Measurements from ENCODE around the gene ADCY1. TPM values are rescaled to one million over a fixed set of nuclear protein-coding genes. Genes with fewer than 3 reads are reported as not detected.

Gene ADCY1
- total and polyA plus RNA-seq, 2 donors (not counting 3 experiments of a cell fraction or from before 2014, with no cell fraction given) = 0.52 to 1.6 TPM

DNA sequence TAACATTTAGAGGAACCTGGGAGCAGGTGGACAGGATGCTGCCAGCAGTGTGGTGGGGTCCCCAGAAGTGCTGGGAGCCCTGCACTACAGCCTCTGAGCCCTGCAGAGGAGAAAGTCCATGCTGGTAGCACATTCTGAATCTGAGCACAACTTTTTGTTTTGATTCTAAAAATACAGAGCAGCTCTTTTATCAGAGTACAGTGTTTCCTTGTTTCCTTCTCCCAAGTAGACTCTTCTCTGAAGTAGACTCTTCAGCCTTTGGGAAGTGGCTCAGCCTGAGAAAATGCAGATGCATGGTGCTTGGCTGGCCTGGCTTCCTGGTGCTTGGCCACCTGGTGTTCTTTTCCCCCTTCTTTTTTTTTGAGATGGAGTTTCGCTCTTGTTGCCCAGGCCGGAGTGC lies 9.1 kb downstream of the ADCY1 start:
- Histone ChIP-seq H4K20me1 (replicated peaks; ENCODE audit: control insufficient read depth, extremely low read depth, insufficient read depth, low read length) (no peaks in the 10 kb centered on the region), H3K9me3 (replicated peaks; ENCODE audit: control insufficient read depth, insufficient read depth, low read length) (no peaks in the 10 kb centered on the region), H3K36me3 (ENCODE audit: control insufficient read depth in 2 of 2, extremely low read depth in 1 of 2, insufficient read depth in 2 of 2, low read length in 2 of 2) (no peaks in the 10 kb centered on the region), H3K9me1 (replicated peaks; ENCODE audit: control insufficient read depth, extremely low read depth, insufficient read depth, low read length) (no peaks in the 10 kb centered on the region), H3K27ac (ENCODE audit: insufficient read depth, low read depth, low read length) (no peak overlapping the region), H3K27me3 (ENCODE audit: control insufficient read depth in 2 of 2, insufficient read depth in 2 of 2, low read length in 2 of 2) (peaks cover 0 to 2% of the 10 kb centered on the region in 2 experiments), H3K79me2 (ENCODE audit: control insufficient read depth, insufficient read depth, low read length) (no peaks in the 10 kb centered on the region), H2AFZ (ENCODE audit: low read depth, low read length) (no peak overlapping the region), H3K4me2 (ENCODE audit: insufficient read depth, low read length) (no peak overlapping the region), H3K9ac (replicated peaks; ENCODE audit: extremely low read depth, insufficient read depth, low read length) (no peak overlapping the region), H3K4me1 (ENCODE audit: control insufficient read depth, extremely low read depth, insufficient read depth, low read length) (no peaks in the 10 kb centered on the region), H3K4me3 (replicated peaks in 1 of 3; ENCODE audit: insufficient read depth in 1 of 3, low read depth in 1 of 3, low read length in 3 of 3) (no peak overlapping the region)
- BruUV-seq (replicated peaks) = no TSS peak
- ChIA-PET CTCF (no interaction called here), POLR2A (no interaction called here)
- DNase-seq (ENCODE audit: low read depth, low spot score) (no peak), FAIRE-seq (no peak)
- TF ChIP-seq JUN (IDR thresholded peaks at IDR 0.05; ENCODE audit: borderline replicate concordance, insufficient read depth, insufficient read length, low read depth) (no peak), FOS (IDR thresholded peaks at IDR 0.05; ENCODE audit: borderline replicate concordance, insufficient read depth, low read length) (no peak), EZH2 (IDR thresholded peaks at IDR 0.05; ENCODE audit: borderline replicate concordance, low read depth, low read length, severe bottlenecking) (no peak), POLR2AphosphoS5 (IDR thresholded peaks at IDR 0.05; ENCODE audit: insufficient read depth, low read depth, low read length) (no peak), MYC (IDR thresholded peaks at IDR 0.05; ENCODE audit: low read depth, low read length) (no peak), GATA2 (IDR thresholded peaks at IDR 0.05; ENCODE audit: insufficient read depth, insufficient read length, low read depth, low read length) (no peak), POLR2A (IDR thresholded peaks at IDR 0.05; ENCODE audit: low read depth, low read length) (no peak)
- TF ChIP-seq, protein P1, sequence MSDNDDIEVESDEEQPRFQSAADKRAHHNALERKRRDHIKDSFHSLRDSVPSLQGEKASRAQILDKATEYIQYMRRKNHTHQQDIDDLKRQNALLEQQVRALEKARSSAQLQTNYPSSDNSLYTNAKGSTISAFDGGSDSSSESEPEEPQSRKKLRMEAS (IDR thresholded peaks at IDR 0.05; ENCODE audit: insufficient read depth, insufficient read length) = no peak
- TF ChIP-seq, protein P2, sequence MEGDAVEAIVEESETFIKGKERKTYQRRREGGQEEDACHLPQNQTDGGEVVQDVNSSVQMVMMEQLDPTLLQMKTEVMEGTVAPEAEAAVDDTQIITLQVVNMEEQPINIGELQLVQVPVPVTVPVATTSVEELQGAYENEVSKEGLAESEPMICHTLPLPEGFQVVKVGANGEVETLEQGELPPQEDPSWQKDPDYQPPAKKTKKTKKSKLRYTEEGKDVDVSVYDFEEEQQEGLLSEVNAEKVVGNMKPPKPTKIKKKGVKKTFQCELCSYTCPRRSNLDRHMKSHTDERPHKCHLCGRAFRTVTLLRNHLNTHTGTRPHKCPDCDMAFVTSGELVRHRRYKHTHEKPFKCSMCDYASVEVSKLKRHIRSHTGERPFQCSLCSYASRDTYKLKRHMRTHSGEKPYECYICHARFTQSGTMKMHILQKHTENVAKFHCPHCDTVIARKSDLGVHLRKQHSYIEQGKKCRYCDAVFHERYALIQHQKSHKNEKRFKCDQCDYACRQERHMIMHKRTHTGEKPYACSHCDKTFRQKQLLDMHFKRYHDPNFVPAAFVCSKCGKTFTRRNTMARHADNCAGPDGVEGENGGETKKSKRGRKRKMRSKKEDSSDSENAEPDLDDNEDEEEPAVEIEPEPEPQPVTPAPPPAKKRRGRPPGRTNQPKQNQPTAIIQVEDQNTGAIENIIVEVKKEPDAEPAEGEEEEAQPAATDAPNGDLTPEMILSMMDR (IDR thresholded peaks at IDR 0.05; ENCODE audit: extremely low read depth in 1 of 2, insufficient read depth in 1 of 2, low read depth in 1 of 2, low read length in 2 of 2) = no peak
- dilution Hi-C loops (cut with MboI; ENCODE audit: extremely low pct_ligation_motif_present, low sequenced_read_pairs) = no loop called here
- intact Hi-C loops (cut with micrococcal nuclease) = loop anchor here (10.0 kb wide), 1 partner anchor 272 kb away; no protein-coding TSS in a partner anchor

All from endothelial cell of umbilical vein (primary cell).